Stimulated activated CD4-positive, alpha-beta T cell treated with anti-CD3 and anti-CD28 coated beads, Interleukin-4, amount 100 ng/mL, for 1 hour (primary cell): Measurements from ENCODE around the gene LANCL3.

Source experiments
- DNase-seq: peaks from one replicate; pipeline ENCODE4 v3.0.0-alpha.2; 2020

LANCL3 gene

GRCh38 chrX:37685381-37686359, 114.2 kb downstream of the LANCL3 start, which contains the start of gene XK:
Gene XK, plus strand, starts transcription at chrX:37685791. Its CDS starts 171 bp downstream, at chrX:37685962.
- peak; percentile 33 for DNase-seq

GRCh38 chrX:37686369-37686995, 115.0 kb downstream of the LANCL3 start:
- DNase-seq = no peak

- DNase-seq = no peak
These were observed 115.5 kb downstream of the LANCL3 start for GRCh38 chrX:37686996-37687395.

- DNase-seq = no peak
These were observed 118.7 kb downstream of the LANCL3 start for GRCh38 chrX:37690119-37690518.

GRCh38 chrX:37692918-37693317, 121.5 kb downstream of the LANCL3 start:
- DNase-seq = no peak

- DNase-seq = no peak
These were observed 125.8 kb downstream of the LANCL3 start for GRCh38 chrX:37697169-37697760.

GRCh38 chrX:37701588-37701987, 130.1 kb downstream of the LANCL3 start:
- DNase-seq = no peak

- no peak for DNase-seq
These were observed 140.5 kb downstream of the LANCL3 start for GRCh38 chrX:37711991-37712390.

GRCh38 chrX:37712458-37712857, 141.0 kb downstream of the LANCL3 start:
- no peak for DNase-seq

GRCh38 chrX:37714479-37714878, 143.0 kb downstream of the LANCL3 start:
- DNase-seq = no peak

GRCh38 chrX:37716602-37717001, 145.1 kb downstream of the LANCL3 start:
- DNase-seq = no peak

- DNase-seq = no peak
These were observed 146.2 kb downstream of the LANCL3 start for GRCh38 chrX:37717708-37718107.

- DNase-seq = no peak
These were observed 151.1 kb downstream of the LANCL3 start for GRCh38 chrX:37722595-37722994.

GRCh38 chrX:37726346-37726745, 154.9 kb downstream of the LANCL3 start:
- DNase-seq = no peak
